OCI-LY7 (cell line): ENCODE data around the gene TAMALIN.

Experiments used
- CTCF ChIP-seq: fragments of 200-600 bp; sonication (generic); conservative IDR thresholded peaks from 2 replicates; pipeline ENCODE4 v1.5.1; 2014; ENCODE audit warnings: mild to moderate bottlenecking, antibody characterized with exemption, low read length, moderate library complexity, mixed read lengths
- EZH2phosphoT487 ChIP-seq: fragments of 200-600 bp; sonication (generic); IDR thresholded peaks from 2 replicates; pipeline ENCODE4 v1.6.1; 2018; ENCODE audit warnings: low read depth, borderline replicate concordance, mild to moderate bottlenecking, mixed run types, antibody characterized with exemption, low read length, moderate library complexity, mixed read lengths

DNA sequence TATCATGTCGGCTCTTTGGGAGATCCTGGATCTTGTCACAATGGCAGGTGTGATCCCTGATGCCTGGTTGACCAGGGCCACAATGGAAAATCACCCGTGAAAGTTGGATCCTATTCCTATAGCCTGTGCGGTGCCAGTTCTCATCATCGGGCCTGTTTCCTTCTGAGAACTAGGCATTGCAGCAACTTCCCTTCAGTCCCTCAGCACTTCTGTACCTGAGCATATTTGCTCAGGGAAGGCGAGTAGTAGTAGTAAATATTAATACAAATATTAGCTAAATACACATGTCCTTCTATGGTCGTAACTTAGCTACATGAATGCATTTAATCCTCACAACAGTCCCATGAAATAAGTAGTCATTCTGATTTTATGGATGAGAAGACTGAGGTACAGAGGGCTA, 22.1 kb upstream of the TAMALIN start:
- TF ChIP-seq CTCF (no peak), EZH2phosphoT487 (no peak)
